ENCODE data around the gene FANK1. TPM values are rescaled to one million over a fixed set of nuclear protein-coding genes. Genes with fewer than 3 reads are reported as not detected.

The FANK1 gene
- total and polyA plus RNA-seq, 12 donors, result 1.7 to 23.7 (median 4.6) TPM

DNA sequence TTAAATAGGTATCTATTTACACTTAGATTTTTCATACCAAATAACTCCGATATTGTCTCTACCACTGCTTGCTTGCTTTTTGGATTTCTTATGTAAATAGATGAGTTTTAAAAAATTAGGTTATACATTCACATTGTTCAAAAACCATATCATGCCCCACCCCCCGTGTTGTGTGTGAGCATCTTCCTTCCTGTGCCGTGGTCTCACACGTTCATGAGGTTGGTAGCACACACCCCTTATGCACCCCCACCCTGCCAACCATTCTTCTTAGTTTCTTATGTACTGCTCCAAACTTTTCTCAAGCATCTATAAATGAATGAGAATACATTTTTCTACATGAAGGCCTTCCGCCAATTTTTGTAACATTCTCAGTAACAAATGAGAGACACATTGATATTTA lies 115.6 kb downstream of the FANK1 start:
- no peak for DNase-seq
- Histone ChIP-seq H3K9me3 (replicated peaks in 1 of 3) (no peaks in the 10 kb centered on the region), H3K36me3 (replicated peaks in 1 of 2) (no peaks in the 10 kb centered on the region), H3K4me1 (replicated peaks in 1 of 2) (no peaks in the 10 kb centered on the region), H3K27me3 (no peaks in the 10 kb centered on the region), H3K27ac (no peak overlapping the region), H3K4me3 (no peak overlapping the region)
- no peak for TF ChIP-seq POLR2A (IDR thresholded peaks at IDR 0.05)
- TF ChIP-seq, protein P1, sequence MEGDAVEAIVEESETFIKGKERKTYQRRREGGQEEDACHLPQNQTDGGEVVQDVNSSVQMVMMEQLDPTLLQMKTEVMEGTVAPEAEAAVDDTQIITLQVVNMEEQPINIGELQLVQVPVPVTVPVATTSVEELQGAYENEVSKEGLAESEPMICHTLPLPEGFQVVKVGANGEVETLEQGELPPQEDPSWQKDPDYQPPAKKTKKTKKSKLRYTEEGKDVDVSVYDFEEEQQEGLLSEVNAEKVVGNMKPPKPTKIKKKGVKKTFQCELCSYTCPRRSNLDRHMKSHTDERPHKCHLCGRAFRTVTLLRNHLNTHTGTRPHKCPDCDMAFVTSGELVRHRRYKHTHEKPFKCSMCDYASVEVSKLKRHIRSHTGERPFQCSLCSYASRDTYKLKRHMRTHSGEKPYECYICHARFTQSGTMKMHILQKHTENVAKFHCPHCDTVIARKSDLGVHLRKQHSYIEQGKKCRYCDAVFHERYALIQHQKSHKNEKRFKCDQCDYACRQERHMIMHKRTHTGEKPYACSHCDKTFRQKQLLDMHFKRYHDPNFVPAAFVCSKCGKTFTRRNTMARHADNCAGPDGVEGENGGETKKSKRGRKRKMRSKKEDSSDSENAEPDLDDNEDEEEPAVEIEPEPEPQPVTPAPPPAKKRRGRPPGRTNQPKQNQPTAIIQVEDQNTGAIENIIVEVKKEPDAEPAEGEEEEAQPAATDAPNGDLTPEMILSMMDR (IDR thresholded peaks at IDR 0.05), result no peak
- intact Hi-C loops (cut with DNase I), result no loop called here
- WGBS, 4 donors, result 87 to 91% (median 90%) methylated on average over 5 of the region's 5 CpGs

DNA sequence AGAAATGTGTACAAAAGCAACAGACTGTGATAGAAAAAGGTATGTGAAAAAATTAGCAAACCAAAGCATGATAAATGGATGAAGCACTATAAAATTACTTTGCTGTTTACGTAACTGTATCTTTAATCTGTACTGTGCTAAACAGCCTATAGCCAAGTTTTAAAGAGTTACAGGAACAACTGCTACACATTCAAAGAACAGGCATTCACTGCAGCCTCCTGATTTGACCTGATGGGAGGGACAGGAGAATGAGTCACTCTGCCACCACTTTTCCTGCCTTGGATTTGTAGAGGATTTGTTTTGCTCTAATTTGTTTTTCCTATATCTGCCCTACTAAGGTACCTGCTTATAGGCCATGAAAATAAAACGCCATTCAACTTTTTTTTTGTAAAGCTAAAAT lies 116.1 kb downstream of the FANK1 start:
- H3K27me3 ChIP-seq, result no peaks in the 10 kb centered on the region
- no peak overlapping the region for H3K27ac ChIP-seq
- H3K4me1 ChIP-seq (replicated peaks in 1 of 2), result no peaks in the 10 kb centered on the region
- H3K9me3 ChIP-seq (replicated peaks in 1 of 3), result no peaks in the 10 kb centered on the region
- intact Hi-C loops (cut with DNase I), result no loop called here
- DNase-seq, result no peak
- no peak overlapping the region for H3K4me3 ChIP-seq
- no peak for TF ChIP-seq POLR2A (IDR thresholded peaks at IDR 0.05)
- TF ChIP-seq, protein P1 (IDR thresholded peaks at IDR 0.05), result no peak
- no peaks in the 10 kb centered on the region for H3K36me3 ChIP-seq (replicated peaks in 1 of 2)
- WGBS, 4 donors, result 93 to 95% (median 94%) methylated on average over 2 of the region's 2 CpGs

DNA sequence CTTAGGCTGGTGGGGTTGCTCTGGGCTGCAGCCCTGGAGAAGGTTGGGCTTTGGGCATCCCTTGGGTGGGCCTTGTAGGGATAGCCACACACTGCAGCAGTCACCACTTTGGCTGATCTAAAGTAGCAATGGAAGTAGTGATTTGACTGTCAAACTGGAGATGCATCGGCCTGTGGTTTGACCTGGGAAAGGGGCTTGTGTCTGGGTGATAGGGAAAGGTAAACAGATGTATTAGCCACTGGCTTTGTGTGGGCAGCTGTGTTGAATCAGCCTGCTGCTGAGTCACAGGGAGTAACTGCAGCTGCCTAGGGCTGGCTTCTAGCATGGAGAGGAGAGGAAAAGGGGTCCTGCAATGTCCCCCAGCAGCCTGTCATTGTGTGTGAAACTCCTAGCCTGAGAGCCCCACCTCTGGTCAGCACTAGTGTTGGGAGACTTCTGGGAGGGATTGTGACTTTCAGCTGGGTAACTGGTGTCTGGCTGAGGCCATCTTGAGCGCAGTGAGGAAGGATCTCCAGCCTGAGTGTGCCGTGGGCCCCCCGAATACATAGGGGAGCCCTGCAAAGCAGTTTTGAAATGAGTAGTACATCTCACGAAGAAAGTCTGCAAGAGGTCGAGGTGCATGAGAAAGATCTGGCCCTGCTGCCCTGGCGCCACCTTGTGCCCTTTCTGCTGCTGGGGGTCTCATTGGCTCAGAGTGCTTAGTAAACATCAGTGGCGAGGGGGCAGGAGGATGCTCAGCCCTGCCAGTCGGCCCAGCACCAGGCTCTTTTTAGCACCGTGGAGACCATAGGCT lies 117.3 kb downstream of the FANK1 start:
- no peaks in the 10 kb centered on the region for H3K4me1 ChIP-seq (replicated peaks in 1 of 2)
- H3K4me3 ChIP-seq, result no peak overlapping the region
- DNase-seq, result no peak
- no peaks in the 10 kb centered on the region for H3K36me3 ChIP-seq (replicated peaks in 1 of 2)
- TF ChIP-seq, protein P1 (IDR thresholded peaks at IDR 0.05), result no peak
- no peak for TF ChIP-seq POLR2A (IDR thresholded peaks at IDR 0.05)
- intact Hi-C loops (cut with DNase I), result no loop called here
- no peaks in the 10 kb centered on the region for H3K9me3 ChIP-seq (replicated peaks in 1 of 3)
- 87 to 94% (median 90%) methylated on average over 10 of the region's 10 CpGs for WGBS, 4 donors
- no peak overlapping the region for H3K27ac ChIP-seq
- H3K27me3 ChIP-seq, result no peaks in the 10 kb centered on the region

DNA sequence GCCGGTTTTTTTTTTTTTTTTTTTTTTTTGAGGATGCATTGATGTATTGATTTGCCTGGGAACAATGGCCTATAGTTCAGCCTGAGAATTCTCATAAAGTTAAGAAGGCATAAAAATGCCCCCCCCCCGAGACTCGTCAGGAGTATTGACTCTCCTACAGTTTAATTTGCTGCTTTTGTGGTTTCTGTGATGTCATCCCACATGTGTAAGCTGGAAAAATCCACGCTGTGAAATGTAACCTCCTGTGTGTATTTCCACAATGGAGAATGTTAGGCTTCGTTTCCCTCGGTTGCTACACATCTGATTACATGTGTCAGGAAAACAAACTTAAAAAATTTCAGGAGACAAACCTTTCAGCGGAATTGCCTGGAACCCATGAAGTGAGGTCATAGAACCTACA lies 117.9 kb downstream of the FANK1 start:
- no peaks in the 10 kb centered on the region for H3K36me3 ChIP-seq (replicated peaks in 1 of 2)
- 90 to 97% (median 93%) methylated on average over 7 of the region's 7 CpGs for WGBS, 4 donors
- no peak overlapping the region for H3K27ac ChIP-seq
- H3K4me3 ChIP-seq, result no peak overlapping the region
- no peaks in the 10 kb centered on the region for H3K9me3 ChIP-seq (replicated peaks in 1 of 3)
- no peak for TF ChIP-seq POLR2A (IDR thresholded peaks at IDR 0.05)
- TF ChIP-seq, protein P1 (IDR thresholded peaks at IDR 0.05), result no peak
- DNase-seq, result no peak
- H3K4me1 ChIP-seq (replicated peaks in 1 of 2), result no peaks in the 10 kb centered on the region
- no peaks in the 10 kb centered on the region for H3K27me3 ChIP-seq
- intact Hi-C loops (cut with DNase I), result no loop called here
